Gastrocnemius medialis (tissue), 4 donors: ENCODE measurements around the gene SLC9C1.

Source experiments
- POLR2A ChIP-seq, 2 donors: fragments of 450-650 bp; IDR thresholded peaks; one replicate each; pipeline ENCODE4 v1.6.1; 2017; ENCODE audit warnings: antibody characterized with exemption in 2 of 2, mild to moderate bottlenecking in 2 of 2, moderate library complexity in 2 of 2
- TF ChIP-seq, protein P1 (sequence below), 5 experiments: fragments of 450-650 bp in 3 of 5; fragments of 200-600 bp in 2 of 5; sonication (generic) in 2 of 5; IDR thresholded peaks in 4 of 5; conservative IDR thresholded peaks in 1 of 5; 1 replicate in 4 of 5; 2 replicates in 1 of 5; pipeline ENCODE4 v1.5.1; 2016 to 2019; ENCODE audit warnings: antibody characterized with exemption in 5 of 5, mild to moderate bottlenecking in 3 of 5, moderate library complexity in 3 of 5

DNA sequence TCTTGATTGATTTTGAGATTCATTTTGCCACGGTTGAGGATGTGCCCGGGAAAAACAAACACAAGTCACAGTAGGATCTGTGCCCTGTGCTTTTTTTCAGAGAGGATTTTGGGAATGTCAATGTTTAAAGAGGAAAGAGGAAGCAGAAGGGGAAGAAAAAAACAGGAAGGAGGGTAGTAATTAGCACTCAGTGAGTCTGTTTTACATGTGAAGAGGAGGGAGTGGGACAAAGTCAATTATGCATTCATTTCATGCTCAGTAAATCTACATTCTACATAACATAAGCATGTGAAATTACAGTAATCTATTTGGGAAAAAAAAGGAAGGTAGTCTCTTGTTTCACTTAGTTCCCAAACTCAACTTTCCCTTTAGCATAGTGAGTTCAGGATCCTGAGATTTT, 20.6 kb upstream of the SLC9C1 start:
- TF ChIP-seq, protein P1, sequence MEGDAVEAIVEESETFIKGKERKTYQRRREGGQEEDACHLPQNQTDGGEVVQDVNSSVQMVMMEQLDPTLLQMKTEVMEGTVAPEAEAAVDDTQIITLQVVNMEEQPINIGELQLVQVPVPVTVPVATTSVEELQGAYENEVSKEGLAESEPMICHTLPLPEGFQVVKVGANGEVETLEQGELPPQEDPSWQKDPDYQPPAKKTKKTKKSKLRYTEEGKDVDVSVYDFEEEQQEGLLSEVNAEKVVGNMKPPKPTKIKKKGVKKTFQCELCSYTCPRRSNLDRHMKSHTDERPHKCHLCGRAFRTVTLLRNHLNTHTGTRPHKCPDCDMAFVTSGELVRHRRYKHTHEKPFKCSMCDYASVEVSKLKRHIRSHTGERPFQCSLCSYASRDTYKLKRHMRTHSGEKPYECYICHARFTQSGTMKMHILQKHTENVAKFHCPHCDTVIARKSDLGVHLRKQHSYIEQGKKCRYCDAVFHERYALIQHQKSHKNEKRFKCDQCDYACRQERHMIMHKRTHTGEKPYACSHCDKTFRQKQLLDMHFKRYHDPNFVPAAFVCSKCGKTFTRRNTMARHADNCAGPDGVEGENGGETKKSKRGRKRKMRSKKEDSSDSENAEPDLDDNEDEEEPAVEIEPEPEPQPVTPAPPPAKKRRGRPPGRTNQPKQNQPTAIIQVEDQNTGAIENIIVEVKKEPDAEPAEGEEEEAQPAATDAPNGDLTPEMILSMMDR (IDR thresholded peaks at IDR 0.05 in 4 of 5, conservative IDR thresholded peaks at IDR 0.05 in 1 of 5) = no peak
- TF ChIP-seq POLR2A (IDR thresholded peaks at IDR 0.05) = no peak
